ENCODE data around the gene TMUB2. TPM values are rescaled to one million over a fixed set of nuclear protein-coding genes. Genes with fewer than 3 reads are reported as not detected.
A peak's percentile ranks its signal among the peaks of the same experiment; 100 is the strongest.

TMUB2 gene
- total and polyA plus RNA-seq, 9 of the 15 experiments (the other 6 are each of a cell fraction or from before 2014, with no cell fraction given), result 4.1 to 29.8 (median 16.3) TPM

GRCh38 chr17:44146375-44147346, 40.1 kb upstream of the TMUB2 start:
- H2AFZ ChIP-seq (ENCODE audit: low read depth, low read length), result no peak overlapping the region
- DNase-seq (ENCODE audit: extremely low read depth in 1 of 4, low spot score in 3 of 4) (peak in 1 of 4 experiments; percentile 18), ATAC-seq (no peak), FAIRE-seq (no peak)
- no peaks in the 10 kb centered on the region for H3K9me1 ChIP-seq (ENCODE audit: control insufficient read depth, insufficient read depth, low read length)
- in situ Hi-C loops (cut with MboI) (no loop called here), intact Hi-C loops (cut with micrococcal nuclease) (no loop called here)
- H3K9me3 ChIP-seq (replicated peaks; ENCODE audit: control insufficient read depth, insufficient read depth, low read depth, low read length), result no peaks in the 10 kb centered on the region
- H3K27me3 ChIP-seq (ENCODE audit: control insufficient read depth in 2 of 2, insufficient read depth in 2 of 2, low read length in 2 of 2), result no peaks in the 10 kb centered on the region
- H3K36me3 ChIP-seq (ENCODE audit: control insufficient read depth, insufficient read depth, low read length), result peaks cover 65% of the 10 kb centered on the region
- WGBS (ENCODE audit: insufficient coverage, low coverage, missing lambda C conversion rate), result 11% methylated on average over 2 of the region's 2 CpGs
- no peak overlapping the region for H3K9ac ChIP-seq (ENCODE audit: insufficient read depth in 1 of 2, low read depth in 2 of 2, low read length in 2 of 2)
- H3K4me2 ChIP-seq (ENCODE audit: insufficient read depth, low read length), result no peak overlapping the region
- no TSS peak for BruUV-seq (replicated peaks)
- ChIA-PET CTCF (ENCODE audit: low intra/inter-chr PET ratio) (no interaction called here), POLR2A (interaction anchor here (0.6 to 4.0 kb wide), 6 partner anchors 9 to 240 kb away, joined by 3 to 20 read pairs (median 3); partner anchors contain the start of gene TMUB2)
- H3K79me2 ChIP-seq (ENCODE audit: control insufficient read depth, insufficient read depth, low read length), result peaks cover 53% of the 10 kb centered on the region
- H3K4me3 ChIP-seq, result no peak overlapping the region
- H4K20me1 ChIP-seq (replicated peaks; ENCODE audit: control insufficient read depth, insufficient read depth, low read length), result peaks cover 13% of the 10 kb centered on the region; the same call in 1 of the 2 replicates
- peaks cover 27 to 28% of the 10 kb centered on the region in 2 experiments; a peak in 4 of 5 replicates for H3K4me1 ChIP-seq (replicated peaks in 1 of 2; ENCODE audit: control insufficient read depth in 2 of 2, insufficient read depth in 2 of 2, low read length in 2 of 2)
- H3K27ac ChIP-seq (ENCODE audit: extremely low read depth, low read depth, low read length), result no peak overlapping the region
- TF ChIP-seq ATF3 (IDR thresholded peaks at IDR 0.05), result peak; percentile 35; the same call in 1 of the 2 replicates
- TF ChIP-seq ATF3 (CRISPR knock-in tag; conservative IDR thresholded peaks at IDR 0.05), result no peak
- TF ChIP-seq HCFC1 (IDR thresholded peaks at IDR 0.05; ENCODE audit: low read depth, low read length), result no peak
- TF ChIP-seq PHF8 (IDR thresholded peaks at IDR 0.05; ENCODE audit: borderline replicate concordance, low read length), result no peak
- no peak for TF ChIP-seq ZNF551 (CRISPR knock-in tag; IDR thresholded peaks at IDR 0.05)
- TF ChIP-seq PKNOX1 (IDR thresholded peaks at IDR 0.05), result 0 out of 2 replicates have a peak, but pooled peaks have one; percentile 23
- no peak for TF ChIP-seq PRPF4 (IDR thresholded peaks at IDR 0.05; ENCODE audit: insufficient read depth, low read depth, low read length, poor library complexity, severe bottlenecking)
- no peak for TF ChIP-seq ZKSCAN3 (CRISPR knock-in tag; IDR thresholded peaks at IDR 0.05)
- TF ChIP-seq ARHGAP35 (IDR thresholded peaks at IDR 0.05; ENCODE audit: partially characterized antibody), result peak; percentile 23
- TF ChIP-seq ZFPM2 (CRISPR knock-in tag; IDR thresholded peaks at IDR 0.05), result no peak
- no peak for TF ChIP-seq EP400 (IDR thresholded peaks at IDR 0.05)
- peak; percentile 47 for TF ChIP-seq GATA2 (CRISPR knock-in tag; IDR thresholded peaks at IDR 0.05)
- no peak for TF ChIP-seq CTCFL (IDR thresholded peaks at IDR 0.05; ENCODE audit: borderline replicate concordance, insufficient read depth, low read depth, low read length, poor library complexity, severe bottlenecking)
- TF ChIP-seq FOXP4 (CRISPR knock-in tag; IDR thresholded peaks at IDR 0.05; ENCODE audit: borderline replicate concordance), result no peak
- TF ChIP-seq ZNF764 (CRISPR knock-in tag; IDR thresholded peaks at IDR 0.05; ENCODE audit: low read depth), result no peak

Data from K562 (cell line).